GM19467 (cell line): ENCODE data around the gene BET1L.
"Not testable (repeated sequence)": the region's sequence is repeated elsewhere in the genome, so short reads cannot be mapped to it uniquely, and the experiment has no call there.

Experiments used
- ATAC-seq: cut with Tn5 transposase; IDR thresholded peaks from one replicate; pipeline ENCODE4 v1.9.1; 2021; ENCODE audit warnings: mild to moderate bottlenecking, moderate library complexity; ENCODE audit not compliant: unreplicated experiment

BET1L gene

GRCh38 chr11:230431-230830, 23.2 kb upstream of the BET1L start:
- ATAC-seq, result no peak

DNA sequence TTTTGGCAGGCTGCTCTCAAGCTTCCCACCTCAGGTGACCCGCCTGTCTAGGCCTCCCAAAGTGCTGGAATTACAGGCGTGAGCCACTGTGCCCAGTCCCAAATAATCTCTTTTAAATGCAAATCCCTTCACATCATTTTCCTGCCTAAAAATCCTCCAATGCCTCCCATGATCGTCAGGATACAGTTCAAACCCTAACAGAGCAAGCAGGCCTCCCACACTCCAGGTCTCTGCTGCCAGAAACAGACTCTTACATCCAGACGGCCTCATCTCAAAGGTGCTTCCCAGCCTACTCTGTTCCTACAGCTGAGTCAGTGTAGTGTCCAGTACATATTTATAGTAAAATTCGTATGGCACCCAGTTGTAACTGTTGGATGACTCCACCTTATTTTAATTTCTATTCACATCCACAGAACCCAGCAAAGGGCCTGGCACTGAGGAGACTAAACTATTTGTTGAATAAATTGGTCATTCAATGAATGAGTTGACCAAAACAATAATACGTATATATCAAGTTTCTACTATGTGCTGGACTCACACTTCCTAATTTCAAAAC, 20.7 kb upstream of the BET1L start:
- ATAC-seq, result no peak

- ATAC-seq, result no peak
These were observed 18.7 kb upstream of the BET1L start for GRCh38 chr11:225734-226453.

DNA sequence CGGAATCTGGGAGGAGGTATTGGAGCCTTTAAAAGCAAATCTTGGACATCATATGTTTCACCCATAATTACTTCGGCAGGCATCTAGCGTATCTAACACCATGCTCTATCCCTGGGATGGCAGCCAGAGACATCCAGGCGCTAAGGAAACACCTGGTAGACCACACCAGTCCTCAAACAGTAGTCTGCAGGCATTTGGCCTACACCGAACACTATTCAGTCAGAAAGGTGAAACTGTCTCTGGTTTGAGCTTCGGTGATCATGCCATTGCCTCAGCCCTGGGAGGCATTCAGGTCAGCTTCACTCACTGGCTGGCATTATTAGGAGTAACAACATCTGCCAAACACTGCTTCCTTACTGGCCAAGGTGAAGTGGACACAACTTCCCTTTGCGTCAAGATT, 17.2 kb upstream of the BET1L start:
- ATAC-seq, result no peak

DNA sequence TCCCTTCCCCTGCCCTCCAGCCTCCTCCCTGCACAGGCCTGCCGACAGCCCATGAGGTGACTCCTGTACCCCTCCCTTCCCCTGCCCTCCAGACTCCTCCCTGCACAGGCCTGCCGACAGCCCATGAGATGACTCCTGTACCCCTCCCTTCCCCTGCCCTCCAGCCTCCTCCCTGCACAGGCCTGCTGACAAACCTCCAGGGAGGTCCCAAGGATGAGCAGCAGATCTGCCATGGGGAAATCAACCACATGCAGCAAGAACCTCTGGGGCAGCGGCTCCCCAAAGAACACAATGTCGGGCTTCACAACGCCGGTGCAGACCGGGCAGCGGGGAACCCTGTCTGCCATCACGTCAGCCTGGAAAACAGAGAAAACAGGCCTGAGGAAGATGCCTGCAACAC, 16.7 kb upstream of the BET1L start:
- no peak for ATAC-seq

DNA sequence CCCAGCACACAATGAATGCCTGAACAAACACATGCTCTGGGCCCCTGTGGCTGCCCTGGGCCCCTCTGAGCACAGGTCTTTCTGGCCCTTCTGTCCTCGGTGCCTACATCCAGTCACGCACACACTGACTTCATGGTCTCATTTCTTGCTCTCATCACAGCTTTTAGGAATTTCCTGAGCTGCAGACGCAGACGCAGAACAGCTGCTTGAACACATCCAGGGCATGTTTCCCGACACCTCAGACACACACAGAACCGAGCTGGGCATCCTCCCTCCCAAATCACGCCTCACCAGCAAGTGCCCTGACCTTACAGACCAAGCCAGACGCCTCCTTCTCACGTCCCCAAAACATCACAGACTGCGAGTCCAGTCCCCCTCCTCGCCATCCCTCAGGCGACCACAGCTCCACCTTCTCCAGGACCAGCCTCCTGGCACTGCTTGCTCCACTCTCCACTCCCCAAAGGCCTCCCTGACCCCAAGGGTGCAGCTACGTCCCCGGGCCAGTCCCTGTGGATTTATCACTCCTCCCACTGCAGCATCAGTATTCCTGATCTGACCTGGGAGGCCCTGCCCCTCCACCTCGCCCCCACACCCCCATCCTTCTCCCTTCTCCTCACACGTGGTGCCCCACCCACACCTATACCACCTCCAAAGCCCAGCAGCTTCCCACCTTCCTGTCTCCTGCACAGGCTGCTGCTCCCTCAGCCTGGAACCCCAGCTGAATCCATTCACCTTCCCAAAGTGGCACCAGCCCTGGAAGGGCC, 16.0 kb upstream of the BET1L start:
- ATAC-seq, result no peak

DNA sequence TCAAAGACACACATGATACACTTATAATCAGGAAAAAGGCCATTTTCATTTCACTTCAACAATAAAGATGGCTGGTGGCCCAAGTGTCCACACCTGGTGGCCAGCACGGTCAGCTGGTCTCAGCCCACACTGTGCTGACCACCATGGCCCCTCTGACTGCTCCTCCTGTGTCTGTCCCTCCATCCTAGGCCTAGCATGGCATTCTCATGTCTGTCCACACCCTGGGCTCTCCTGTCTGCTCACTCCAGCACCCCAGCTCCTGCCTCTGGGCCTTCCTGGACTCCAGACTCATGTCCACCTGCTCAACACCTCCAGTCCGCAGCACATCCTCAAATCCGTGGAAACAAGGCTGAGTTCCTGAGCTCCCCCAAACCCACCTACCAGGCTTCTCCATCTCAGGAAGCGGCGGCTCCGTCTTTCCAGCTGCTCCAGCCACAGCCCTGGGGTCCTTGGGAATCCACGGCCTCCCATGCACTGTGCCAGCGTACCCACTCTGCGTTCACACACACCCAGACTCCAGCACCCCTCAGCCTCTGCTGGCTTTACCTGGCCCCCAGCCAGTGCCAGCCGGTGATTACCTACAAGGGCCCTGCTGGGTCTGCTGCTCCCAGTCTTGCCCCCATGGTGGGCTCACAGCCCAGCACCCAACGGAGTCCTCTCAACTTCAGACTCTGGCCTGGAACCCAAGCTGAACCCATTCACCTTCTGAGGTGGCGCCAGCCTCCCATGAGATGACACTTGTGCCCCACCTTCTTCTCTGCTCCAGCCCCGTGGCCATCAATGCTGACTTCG, 15.0 kb upstream of the BET1L start:
- ATAC-seq, result no peak

DNA sequence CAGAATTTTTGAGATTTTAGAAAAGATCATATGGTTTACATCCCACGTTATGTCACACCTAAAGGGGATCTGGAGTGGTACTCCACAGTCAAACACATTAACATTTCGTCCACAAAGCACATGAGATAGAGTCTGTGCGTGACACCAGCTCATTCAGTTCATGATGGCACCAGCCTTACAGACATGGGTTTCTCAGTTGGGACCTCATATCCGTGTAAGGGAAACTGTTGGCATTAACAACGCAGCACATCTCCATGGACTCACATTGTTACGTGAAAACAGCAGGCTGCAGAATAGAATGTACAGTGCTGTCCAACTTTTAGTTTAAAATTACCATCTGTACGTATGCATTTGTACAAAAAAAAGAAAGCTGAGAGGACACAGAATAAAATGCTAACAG, 14.3 kb upstream of the BET1L start:
- no peak for ATAC-seq

DNA sequence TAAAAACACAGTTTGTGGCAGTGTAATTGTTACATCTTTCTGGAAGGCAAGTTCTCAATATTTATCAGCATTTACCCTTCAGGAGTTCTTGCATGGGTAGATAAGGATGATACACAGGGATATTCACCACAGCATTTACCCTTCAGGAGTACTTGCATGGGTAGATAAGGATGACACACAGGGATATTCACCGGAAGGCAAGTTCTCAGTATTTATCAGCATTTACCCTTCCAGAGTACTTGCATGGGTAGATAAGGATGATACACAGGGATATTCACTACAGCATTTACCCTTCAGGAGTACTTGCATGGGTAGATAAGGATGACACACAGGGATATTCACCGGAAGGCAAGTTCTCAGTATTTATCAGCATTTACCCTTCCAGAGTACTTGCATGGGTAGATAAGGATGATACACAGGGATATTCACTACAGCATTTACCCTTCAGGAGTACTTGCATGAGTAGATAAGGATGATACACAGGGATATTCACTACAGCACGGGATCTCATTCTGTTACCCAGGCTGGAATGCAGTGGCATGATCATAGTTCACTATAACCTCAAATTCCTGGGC, 13.5 kb upstream of the BET1L start:
- not testable (repeated sequence) for ATAC-seq

GRCh38 chr11:218815-219593, 11.8 kb upstream of the BET1L start:
- ATAC-seq, result no peak

DNA sequence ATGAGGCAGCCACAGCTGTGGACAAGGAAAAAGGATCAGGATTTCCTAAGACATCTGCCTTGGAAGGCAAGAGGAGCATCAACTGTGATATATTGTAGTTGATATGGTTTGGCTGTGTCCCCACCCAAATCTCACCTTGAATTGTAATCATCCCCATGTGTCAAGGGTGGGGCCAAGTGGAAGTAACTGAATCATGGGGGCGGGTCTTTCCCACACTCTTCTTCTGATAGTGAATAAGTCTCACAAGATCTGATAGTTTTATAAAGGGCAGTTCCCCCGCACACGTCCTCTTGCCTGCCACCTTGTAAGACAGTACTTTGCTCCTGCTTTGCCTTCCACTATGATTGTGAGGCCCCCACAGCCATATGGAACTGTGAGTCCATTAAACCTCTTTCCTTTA, 10.5 kb upstream of the BET1L start:
- ATAC-seq, result no peak

DNA sequence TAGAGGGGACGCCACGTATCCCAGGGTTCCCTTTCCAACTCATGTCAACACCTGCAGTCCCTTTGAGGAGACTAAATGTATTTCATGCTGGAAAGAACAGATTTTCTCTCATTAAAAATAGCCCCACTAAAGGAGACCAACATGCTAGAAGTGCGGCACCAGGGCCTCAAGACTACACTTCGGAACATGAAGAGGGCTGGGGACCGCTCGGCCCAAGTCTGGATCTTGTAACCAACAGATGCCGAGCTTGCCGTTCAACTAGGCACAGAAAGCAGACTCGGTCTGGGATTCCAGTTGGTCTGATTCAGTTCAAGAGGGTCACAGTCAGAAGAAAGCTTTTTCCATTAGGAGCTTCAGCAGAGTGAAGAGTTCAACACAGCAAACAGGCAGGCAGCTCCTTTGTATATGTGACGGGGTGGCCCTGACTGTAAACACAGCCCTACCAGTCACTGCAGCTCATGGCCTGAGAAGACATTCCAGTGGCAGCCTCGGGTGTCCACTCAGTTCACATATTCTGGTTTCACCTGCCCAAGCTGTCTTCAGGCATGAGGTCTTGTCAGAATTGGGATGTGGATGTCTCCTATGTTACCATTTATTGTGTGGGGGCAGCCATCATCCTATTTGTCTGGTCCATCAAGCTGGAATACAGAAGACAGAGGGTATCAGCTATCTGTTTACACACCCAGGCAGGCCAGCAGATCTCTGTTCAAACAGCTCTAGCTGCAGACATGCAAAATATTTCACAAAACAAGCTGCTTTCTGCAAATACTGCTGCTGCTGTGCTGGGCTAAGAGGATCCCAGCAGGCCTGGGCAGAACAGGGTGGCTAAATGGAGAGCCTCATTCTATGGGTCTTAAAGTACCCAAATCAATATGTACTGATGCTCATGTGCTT, 9.1 kb upstream of the BET1L start:
- ATAC-seq, result no peak

DNA sequence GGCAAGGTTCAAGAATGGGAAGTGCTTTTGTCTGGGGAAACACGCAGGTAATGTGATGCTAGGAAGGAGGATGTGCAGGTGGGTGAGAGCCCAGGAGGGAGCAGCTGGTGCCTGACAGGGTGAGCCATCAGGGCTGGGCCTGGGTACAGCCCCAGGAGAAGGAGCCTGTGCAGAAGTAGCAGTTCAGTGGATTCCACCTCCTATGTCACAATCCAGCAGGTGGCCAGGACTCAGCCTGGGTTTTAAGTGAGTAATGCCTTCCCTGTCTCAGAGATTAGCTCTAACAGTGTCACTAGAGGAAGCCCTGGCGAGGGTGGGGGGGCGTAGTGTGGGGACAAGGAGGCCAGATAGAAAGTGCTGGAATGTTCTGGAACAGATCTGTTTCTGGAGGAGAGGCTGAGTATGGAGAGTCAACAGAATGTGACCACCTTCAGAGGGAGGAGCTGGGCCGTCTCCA, 8.4 kb upstream of the BET1L start:
- ATAC-seq, result no peak

- ATAC-seq, result no peak
These were observed 6.9 kb upstream of the BET1L start for GRCh38 chr11:214083-214482.

- ATAC-seq, result no peak
These were observed 5.9 kb upstream of the BET1L start for GRCh38 chr11:213111-213510.

GRCh38 chr11:212150-213100, 5.2 kb upstream of the BET1L start:
- ATAC-seq, result no peak

DNA sequence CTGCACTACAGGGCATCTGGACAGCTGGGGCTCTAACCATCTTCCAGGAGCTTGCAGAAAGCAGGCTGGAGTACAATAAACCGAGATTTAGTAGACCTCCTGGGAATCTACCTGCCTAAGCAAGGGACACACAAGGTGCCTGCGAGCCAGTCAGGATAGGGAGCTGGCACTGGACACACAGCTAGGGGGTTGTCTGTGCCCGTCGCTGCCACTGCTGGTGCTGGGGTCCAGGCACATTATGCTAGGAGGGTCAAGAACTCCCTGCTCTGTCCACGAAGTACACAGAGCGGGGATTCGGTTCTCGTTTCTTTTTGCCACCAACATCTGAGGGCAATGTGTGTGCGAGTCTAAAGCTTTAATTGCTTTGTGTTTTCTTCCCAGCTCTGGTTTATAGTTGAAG, 4.5 kb upstream of the BET1L start:
- no peak for ATAC-seq

GRCh38 chr11:211295-211694, 4.1 kb upstream of the BET1L start:
- no peak for ATAC-seq
